HL-60 (cell line): Measurements from ENCODE around the gene RAD9B.
"Not testable (repeated sequence)": the region's sequence is repeated elsewhere in the genome, so short reads cannot be mapped to it uniquely, and the experiment has no call there.

Experiments
- GABPA ChIP-seq: IDR thresholded peaks from 2 replicates; pipeline ENCODE4 v1.6.1; 2012; ENCODE audit warnings: low read depth
- POLR2AphosphoS5 ChIP-seq: IDR thresholded peaks from 2 replicates; pipeline ENCODE4 v1.6.1; 2012; ENCODE audit warnings: low read depth
- SPI1 ChIP-seq: IDR thresholded peaks from 2 replicates; pipeline ENCODE4 v1.6.1; 2012; ENCODE audit warnings: low read depth, mild to moderate bottlenecking, borderline replicate concordance
- TF ChIP-seq, protein P1 (sequence below): IDR thresholded peaks from one replicate; pipeline ENCODE4 v1.5.1; 2011; ENCODE audit warnings: low read length, control low read depth, inconsistent platforms; ENCODE audit not compliant: insufficient read depth
- TF ChIP-seq, protein P2 (sequence below): IDR thresholded peaks from 2 replicates; pipeline ENCODE4 v1.6.1; 2012; ENCODE audit warnings: low read depth; ENCODE audit not compliant: insufficient replicate concordance

DNA sequence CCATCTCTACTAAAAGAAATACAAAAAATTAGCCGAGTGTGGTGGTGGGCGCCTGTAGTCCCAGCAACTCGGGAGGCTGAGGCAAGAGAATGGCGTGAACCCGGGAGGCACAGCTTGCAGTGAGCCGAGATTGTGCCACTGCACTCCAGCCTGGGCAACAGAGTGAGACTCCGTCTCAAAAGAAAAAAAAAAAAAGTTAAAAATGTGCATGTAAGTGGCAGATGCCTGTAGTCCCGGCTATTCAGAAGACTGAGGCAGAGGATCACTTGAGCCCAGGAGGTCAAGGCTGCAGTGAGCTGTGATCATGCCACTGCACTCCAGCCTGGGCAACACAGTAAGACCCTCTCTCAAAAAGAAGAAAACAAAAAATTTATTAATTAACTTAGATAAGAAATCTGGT lies 15.9 kb downstream of the RAD9B start:
- TF ChIP-seq, protein P1, sequence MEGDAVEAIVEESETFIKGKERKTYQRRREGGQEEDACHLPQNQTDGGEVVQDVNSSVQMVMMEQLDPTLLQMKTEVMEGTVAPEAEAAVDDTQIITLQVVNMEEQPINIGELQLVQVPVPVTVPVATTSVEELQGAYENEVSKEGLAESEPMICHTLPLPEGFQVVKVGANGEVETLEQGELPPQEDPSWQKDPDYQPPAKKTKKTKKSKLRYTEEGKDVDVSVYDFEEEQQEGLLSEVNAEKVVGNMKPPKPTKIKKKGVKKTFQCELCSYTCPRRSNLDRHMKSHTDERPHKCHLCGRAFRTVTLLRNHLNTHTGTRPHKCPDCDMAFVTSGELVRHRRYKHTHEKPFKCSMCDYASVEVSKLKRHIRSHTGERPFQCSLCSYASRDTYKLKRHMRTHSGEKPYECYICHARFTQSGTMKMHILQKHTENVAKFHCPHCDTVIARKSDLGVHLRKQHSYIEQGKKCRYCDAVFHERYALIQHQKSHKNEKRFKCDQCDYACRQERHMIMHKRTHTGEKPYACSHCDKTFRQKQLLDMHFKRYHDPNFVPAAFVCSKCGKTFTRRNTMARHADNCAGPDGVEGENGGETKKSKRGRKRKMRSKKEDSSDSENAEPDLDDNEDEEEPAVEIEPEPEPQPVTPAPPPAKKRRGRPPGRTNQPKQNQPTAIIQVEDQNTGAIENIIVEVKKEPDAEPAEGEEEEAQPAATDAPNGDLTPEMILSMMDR = not testable (repeated sequence)
- not testable (repeated sequence) for TF ChIP-seq POLR2AphosphoS5, GABPA, SPI1
- TF ChIP-seq, protein P2, sequence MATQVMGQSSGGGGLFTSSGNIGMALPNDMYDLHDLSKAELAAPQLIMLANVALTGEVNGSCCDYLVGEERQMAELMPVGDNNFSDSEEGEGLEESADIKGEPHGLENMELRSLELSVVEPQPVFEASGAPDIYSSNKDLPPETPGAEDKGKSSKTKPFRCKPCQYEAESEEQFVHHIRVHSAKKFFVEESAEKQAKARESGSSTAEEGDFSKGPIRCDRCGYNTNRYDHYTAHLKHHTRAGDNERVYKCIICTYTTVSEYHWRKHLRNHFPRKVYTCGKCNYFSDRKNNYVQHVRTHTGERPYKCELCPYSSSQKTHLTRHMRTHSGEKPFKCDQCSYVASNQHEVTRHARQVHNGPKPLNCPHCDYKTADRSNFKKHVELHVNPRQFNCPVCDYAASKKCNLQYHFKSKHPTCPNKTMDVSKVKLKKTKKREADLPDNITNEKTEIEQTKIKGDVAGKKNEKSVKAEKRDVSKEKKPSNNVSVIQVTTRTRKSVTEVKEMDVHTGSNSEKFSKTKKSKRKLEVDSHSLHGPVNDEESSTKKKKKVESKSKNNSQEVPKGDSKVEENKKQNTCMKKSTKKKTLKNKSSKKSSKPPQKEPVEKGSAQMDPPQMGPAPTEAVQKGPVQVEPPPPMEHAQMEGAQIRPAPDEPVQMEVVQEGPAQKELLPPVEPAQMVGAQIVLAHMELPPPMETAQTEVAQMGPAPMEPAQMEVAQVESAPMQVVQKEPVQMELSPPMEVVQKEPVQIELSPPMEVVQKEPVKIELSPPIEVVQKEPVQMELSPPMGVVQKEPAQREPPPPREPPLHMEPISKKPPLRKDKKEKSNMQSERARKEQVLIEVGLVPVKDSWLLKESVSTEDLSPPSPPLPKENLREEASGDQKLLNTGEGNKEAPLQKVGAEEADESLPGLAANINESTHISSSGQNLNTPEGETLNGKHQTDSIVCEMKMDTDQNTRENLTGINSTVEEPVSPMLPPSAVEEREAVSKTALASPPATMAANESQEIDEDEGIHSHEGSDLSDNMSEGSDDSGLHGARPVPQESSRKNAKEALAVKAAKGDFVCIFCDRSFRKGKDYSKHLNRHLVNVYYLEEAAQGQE = not testable (repeated sequence)
